ENCODE measurements around the gene CDK10.
A peak's percentile ranks its signal among the peaks of the same experiment; 100 is the strongest.
"Not testable (repeated sequence)": the region's sequence is repeated elsewhere in the genome, so short reads cannot be mapped to it uniquely, and the experiment has no call there.

Gene CDK10

GRCh38 chr16:89693931-89694783 is 7.7 kb downstream of the CDK10 start:
- DNase-seq (ENCODE audit: low read depth), result no peak
- no peak overlapping the region for H3K4me3 ChIP-seq (ENCODE audit: low read depth, low read length)

GRCh38 chr16:89694784-89695085 is 8.2 kb downstream of the CDK10 start:
- H3K4me3 ChIP-seq (ENCODE audit: low read depth, low read length); DNase-seq (ENCODE audit: low read depth): not testable (repeated sequence)

GRCh38 chr16:89695086-89695874 is 8.8 kb downstream of the CDK10 start:
- no peak overlapping the region for H3K4me3 ChIP-seq (ENCODE audit: low read depth, low read length)
- no peak for DNase-seq (ENCODE audit: low read depth)

- no peak overlapping the region for H3K4me3 ChIP-seq (ENCODE audit: low read depth, low read length)
Observed at GRCh38 chr16:89695875-89696669, 9.6 kb downstream of the CDK10 start.

DNA sequence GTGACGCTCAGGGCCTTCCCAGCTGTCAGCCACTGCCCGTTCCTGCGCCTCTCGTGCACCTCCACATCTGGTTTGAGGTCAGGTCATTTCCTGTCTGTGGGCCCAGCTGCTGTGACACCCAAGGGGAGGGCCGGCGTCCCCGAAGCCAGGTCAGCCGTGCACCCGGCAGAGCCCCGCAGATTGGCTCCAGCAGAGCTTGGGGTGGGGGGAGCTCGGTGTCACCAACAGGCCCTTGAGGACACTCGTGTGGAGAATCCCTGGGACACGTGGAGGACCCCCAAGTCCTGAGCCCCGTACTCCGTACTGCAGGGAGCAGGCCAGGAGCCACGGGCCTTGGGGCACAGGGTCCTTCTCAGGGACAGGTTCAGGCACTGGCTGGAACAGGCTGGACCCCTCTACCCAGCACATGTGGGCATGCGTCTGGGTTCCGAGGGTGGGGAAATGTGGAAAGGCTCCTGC is 10.2 kb downstream of the CDK10 start:
- no peak for DNase-seq (ENCODE audit: low read depth)
- no peak overlapping the region for H3K4me3 ChIP-seq (ENCODE audit: low read depth, low read length)

More at GRCh38 chr16:89695875-89696669, 9.6 kb downstream of the CDK10 start:
- no peak for DNase-seq (ENCODE audit: low read depth)

- H3K4me3 ChIP-seq (ENCODE audit: low read depth, low read length), result no peak overlapping the region
- no peak for DNase-seq (ENCODE audit: low read depth)
Observed at GRCh38 chr16:89697161-89697615, 10.7 kb downstream of the CDK10 start.

DNA sequence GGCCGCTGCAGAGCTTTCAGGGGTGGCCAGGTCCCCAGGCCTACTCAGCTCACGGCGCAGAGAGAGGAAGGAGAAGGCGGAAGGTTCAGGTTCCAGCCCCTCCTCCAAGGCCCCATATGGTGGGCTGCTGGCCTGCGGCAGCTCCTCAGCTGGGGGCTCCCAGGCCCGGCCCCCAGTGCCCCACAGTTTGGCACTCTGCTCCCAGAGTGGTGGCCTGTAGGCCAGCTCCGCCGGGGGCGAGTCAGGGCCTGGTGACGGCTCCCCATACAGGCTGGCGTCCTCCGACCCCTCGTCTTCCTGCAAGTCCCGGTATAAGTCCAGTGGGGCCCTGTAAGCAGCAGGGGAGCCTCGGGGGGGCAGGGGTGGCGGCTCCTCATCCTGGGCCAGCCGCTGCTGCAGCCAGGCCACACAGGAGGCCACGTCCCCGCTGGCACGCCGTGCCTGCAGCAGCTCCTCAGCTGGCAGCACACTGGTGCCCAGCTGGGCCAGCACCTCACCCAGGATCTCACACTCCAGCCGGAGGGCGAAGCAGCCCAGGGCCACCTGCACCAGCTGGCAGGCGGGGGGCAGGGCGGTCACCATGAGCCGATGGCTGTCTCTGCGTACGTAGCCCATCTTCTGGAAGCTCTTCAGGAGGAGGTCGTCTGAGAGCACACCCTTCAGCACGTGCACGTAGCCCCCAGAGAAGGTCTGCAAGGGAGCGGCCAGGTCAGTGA is 11.3 kb downstream of the CDK10 start:
- H3K4me3 ChIP-seq (ENCODE audit: low read depth, low read length), result no peak overlapping the region
- DNase-seq (ENCODE audit: low read depth), result no peak

DNA sequence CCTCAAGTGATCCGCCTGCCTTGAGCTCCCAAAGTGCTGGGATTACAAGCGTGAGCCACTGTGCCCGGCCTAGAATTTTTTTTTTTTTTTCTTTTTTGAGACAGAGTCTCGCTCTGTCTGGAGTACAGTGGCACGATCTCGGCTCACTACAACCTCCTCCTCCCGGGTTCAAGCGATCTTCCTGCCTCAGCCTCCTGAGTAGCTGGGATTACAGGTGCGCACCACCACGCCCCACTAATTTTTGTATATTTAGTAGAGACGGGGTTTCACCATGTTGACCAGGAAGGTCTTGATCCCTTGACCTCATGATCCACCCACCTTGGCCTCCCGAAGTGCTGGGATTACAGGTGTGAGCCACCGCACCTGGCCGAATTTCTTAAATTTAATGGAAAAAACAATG is 12.2 kb downstream of the CDK10 start:
- DNase-seq (ENCODE audit: low read depth); H3K4me3 ChIP-seq (ENCODE audit: low read depth, low read length): not testable (repeated sequence)

GRCh38 chr16:89699629-89700099 is 13.2 kb downstream of the CDK10 start:
- not testable (repeated sequence) for H3K4me3 ChIP-seq (ENCODE audit: low read depth, low read length); DNase-seq (ENCODE audit: low read depth)

DNA sequence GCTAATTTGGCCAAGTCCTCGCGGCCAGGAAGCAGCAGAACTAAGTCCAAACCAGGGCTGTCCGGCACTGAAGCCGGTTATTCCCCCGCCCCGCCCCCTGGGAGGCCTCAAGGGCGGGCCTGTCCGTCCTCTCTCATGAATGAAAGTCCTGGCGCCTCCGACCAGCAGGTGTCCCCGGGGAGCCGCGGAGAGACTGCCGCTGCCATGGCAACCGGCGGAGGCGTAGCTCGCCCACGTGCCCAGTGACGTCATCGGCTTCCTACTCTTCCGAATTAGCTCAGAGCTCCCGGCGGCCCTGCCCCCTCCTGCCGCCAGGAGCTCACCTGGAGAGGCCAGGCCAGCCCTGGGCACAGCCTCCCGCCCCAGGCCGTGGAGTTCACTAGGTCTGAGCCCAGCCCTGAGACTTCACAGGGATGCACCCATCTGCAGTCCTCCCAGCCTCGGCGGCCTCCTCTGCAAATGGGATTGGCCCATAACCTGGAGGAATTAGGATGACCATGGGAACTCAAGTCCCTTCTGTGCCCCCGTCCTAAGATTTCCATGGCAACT is 13.7 kb downstream of the CDK10 start:
- peak overlapping the region; percentile 70 for H3K4me3 ChIP-seq (ENCODE audit: low read depth, low read length)
- peak; percentile 87 for DNase-seq (ENCODE audit: low read depth)

DNA sequence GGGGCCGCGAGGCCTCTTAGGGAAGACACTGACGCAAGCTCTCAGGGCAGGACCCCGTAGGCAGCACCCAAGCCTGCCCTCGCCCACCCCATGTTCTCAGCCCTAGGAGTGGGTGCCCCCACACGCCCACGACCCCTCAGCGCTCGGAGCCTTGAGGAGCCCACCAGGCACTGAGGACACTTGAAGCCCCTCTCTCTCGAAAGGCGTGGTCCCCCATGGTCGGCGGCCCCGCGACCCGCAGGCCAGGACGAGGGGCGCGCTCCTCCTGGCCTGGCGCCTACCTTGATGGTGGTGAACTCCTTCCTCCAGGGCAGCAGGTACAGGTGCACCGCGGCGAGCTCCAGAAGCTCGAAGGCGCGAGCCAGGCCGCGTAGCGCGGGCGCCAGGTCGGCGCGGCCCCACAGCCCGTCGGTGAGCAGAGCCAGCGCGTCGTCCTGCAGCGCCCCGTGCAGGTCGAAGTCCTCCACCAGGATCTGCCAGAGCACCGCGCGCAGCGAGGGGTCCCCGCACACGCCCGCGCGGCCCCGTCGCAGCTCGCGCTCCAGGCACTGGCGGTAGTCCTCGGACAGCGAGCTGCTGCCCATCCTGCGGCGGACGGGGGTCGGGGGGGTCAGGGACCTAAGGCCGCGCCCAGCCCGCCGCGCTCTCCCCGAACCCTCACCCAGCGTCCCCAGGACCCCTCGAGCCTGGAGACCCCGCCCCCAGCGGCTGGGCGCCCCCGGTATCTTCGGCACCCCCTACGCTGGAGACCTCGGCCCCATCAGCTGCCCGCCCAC is 14.3 kb downstream of the CDK10 start:
- H3K4me3 ChIP-seq (ENCODE audit: low read depth, low read length), result peak overlapping the region; percentile 70
- DNase-seq (ENCODE audit: low read depth), result no peak

- DNase-seq (ENCODE audit: low read depth), result no peak
- peak within 1 kb of the TSS; percentile 70 for H3K4me3 ChIP-seq (ENCODE audit: low read depth, low read length)
Observed at GRCh38 chr16:89701425-89702406, 15.2 kb downstream of the CDK10 start, which contains the start of gene SPATA2L. Gene SPATA2L (minus strand): TSS chr16:89701705. CDS start chr16:89701232, 473 bp downstream.

DNA sequence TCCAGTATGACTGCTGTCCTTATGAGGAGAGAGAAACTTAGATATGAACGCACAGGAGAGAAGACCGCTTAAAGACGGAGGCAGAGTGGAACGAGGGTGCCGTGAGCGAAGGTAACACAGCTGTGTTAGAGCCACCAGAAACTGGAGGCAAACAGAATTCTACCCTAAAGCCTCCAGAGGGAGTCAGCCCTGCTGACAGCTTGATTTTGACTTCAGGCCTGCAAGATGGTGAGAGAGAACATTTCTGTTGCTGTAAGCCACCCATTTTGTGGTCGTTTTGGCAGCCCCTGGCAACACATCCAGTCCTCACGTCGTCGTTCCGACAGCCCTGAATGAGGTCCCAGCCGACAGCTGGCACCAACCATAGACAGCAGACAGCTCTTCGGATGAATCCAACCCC is 17.8 kb downstream of the CDK10 start:
- no peak for DNase-seq (ENCODE audit: low read depth)

DNA sequence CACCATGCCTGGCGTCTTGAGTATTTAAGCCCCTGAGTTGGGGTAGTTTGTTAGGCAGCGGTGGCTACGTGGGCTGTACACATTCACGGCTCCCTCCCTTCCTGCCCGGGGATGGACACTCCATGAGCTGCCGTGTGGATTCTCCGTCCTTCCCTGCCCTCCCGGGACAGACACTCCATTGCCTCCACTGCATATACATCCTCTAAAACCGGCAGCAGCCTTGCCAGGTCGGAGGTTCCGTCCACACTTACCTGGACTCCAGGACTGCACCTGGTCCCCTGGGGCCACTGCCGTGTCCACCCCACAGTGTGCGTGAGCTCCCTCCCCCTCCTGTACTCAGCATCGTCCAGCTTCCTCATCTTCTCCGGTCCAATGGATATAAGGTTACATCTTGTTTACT is 18.5 kb downstream of the CDK10 start:
- H3K4me3 ChIP-seq (ENCODE audit: low read depth, low read length), result no peak overlapping the region
- no peak for DNase-seq (ENCODE audit: low read depth)

More for the DNA sequence above, 17.8 kb downstream of the CDK10 start:
- H3K4me3 ChIP-seq (ENCODE audit: low read depth, low read length), result no peak overlapping the region

GRCh38 chr16:89706518-89707260 is 20.2 kb downstream of the CDK10 start:
- no peak for DNase-seq (ENCODE audit: low read depth)
- no peak overlapping the region for H3K4me3 ChIP-seq (ENCODE audit: low read depth, low read length)

GRCh38 chr16:89707695-89708094 is 21.2 kb downstream of the CDK10 start:
- DNase-seq (ENCODE audit: low read depth), result no peak
- H3K4me3 ChIP-seq (ENCODE audit: low read depth, low read length), result no peak overlapping the region

Data from skeletal muscle cell (primary cell).